ENCODE data around the gene PA2G4. TPM values are rescaled to one million over a fixed set of nuclear protein-coding genes. Genes with fewer than 3 reads are reported as not detected.

The PA2G4 gene
- total and polyA plus RNA-seq, 2 donors (not counting 1 experiment from before 2014, with no cell fraction given) = 92.2 to 202 TPM

- Histone ChIP-seq H3K27ac (ENCODE audit: insufficient read depth, low read length) (no peak overlapping the region), H3K4me1 (ENCODE audit: control insufficient read depth, extremely low read depth, insufficient read depth, low read length) (peaks cover 5% of the 10 kb centered on the region), H3K36me3 (ENCODE audit: control insufficient read depth, insufficient read depth, low read length) (no peaks in the 10 kb centered on the region), H3K27me3 (ENCODE audit: control insufficient read depth, insufficient read depth, low read length) (peaks cover 2% of the 10 kb centered on the region), H3K9ac (ENCODE audit: insufficient read depth, low read length) (no peak overlapping the region), H3K4me3 (replicated peaks in 1 of 4; ENCODE audit: control extremely low read depth in 1 of 4, insufficient read depth in 1 of 4, low read depth in 3 of 4, low read length in 4 of 4) (no peak overlapping the region), H3K9me3 (ENCODE audit: control insufficient read depth, insufficient read depth, low read depth, low read length) (no peaks in the 10 kb centered on the region), H4K20me1 (ENCODE audit: control insufficient read depth, extremely low read depth, insufficient read depth, low read length) (no peaks in the 10 kb centered on the region), H3K79me2 (ENCODE audit: control insufficient read depth, insufficient read depth, low read length) (peaks cover 31% of the 10 kb centered on the region), H3K4me2 (ENCODE audit: extremely low read depth, insufficient read depth, low read length) (no peak overlapping the region), H2AFZ (ENCODE audit: low read length) (no peak overlapping the region)
- TF ChIP-seq CTCF (conservative IDR thresholded peaks at IDR 0.05 in 1 of 2, IDR thresholded peaks at IDR 0.05 in 1 of 2; ENCODE audit: low read depth in 1 of 2, low read length in 2 of 2) = no peak
- no peak for TF ChIP-seq EZH2 (IDR thresholded peaks at IDR 0.05; ENCODE audit: low read length, missing control alignments)
- no peak for DNase-seq (ENCODE audit: low read depth in 2 of 2)
Measured at GRCh38 chr12:56102683-56103065, 1.7 kb upstream of the PA2G4 start.

GRCh38 chr12:56103066-56103711, 1.2 kb upstream of the PA2G4 start:
- DNase-seq (ENCODE audit: low read depth in 2 of 2) = no peak
- H3K9ac ChIP-seq (ENCODE audit: insufficient read depth, low read length) = no peak overlapping the region
- no peaks in the 10 kb centered on the region for H3K9me3 ChIP-seq (ENCODE audit: control insufficient read depth, insufficient read depth, low read depth, low read length)
- no peaks in the 10 kb centered on the region for H4K20me1 ChIP-seq (ENCODE audit: control insufficient read depth, extremely low read depth, insufficient read depth, low read length)
- H3K4me2 ChIP-seq (ENCODE audit: extremely low read depth, insufficient read depth, low read length) = peak overlapping the region; percentile 42
- H3K79me2 ChIP-seq (ENCODE audit: control insufficient read depth, insufficient read depth, low read length) = peaks cover 31% of the 10 kb centered on the region
- no peaks in the 10 kb centered on the region for H3K27me3 ChIP-seq (ENCODE audit: control insufficient read depth, insufficient read depth, low read length)
- TF ChIP-seq EZH2 (IDR thresholded peaks at IDR 0.05; ENCODE audit: low read length, missing control alignments) (no peak), CTCF (conservative IDR thresholded peaks at IDR 0.05 in 1 of 2, IDR thresholded peaks at IDR 0.05 in 1 of 2; ENCODE audit: low read depth in 1 of 2, low read length in 2 of 2) (no peak)
- H3K36me3 ChIP-seq (ENCODE audit: control insufficient read depth, insufficient read depth, low read length) = peaks cover 2% of the 10 kb centered on the region
- H3K4me3 ChIP-seq (replicated peaks in 1 of 4; ENCODE audit: control extremely low read depth in 1 of 4, insufficient read depth in 1 of 4, low read depth in 3 of 4, low read length in 4 of 4) = peak overlapping the region; percentile 50 to 94 (median 70)
- H3K4me1 ChIP-seq (ENCODE audit: control insufficient read depth, extremely low read depth, insufficient read depth, low read length) = peaks cover 5% of the 10 kb centered on the region
- no peak overlapping the region for H2AFZ ChIP-seq (ENCODE audit: low read length)
- H3K27ac ChIP-seq (ENCODE audit: insufficient read depth, low read length) = no peak overlapping the region

- H3K4me1 ChIP-seq (ENCODE audit: control insufficient read depth, extremely low read depth, insufficient read depth, low read length) = peaks cover 5% of the 10 kb centered on the region
Measured at GRCh38 chr12:56103823-56104108, 593 bp upstream of the PA2G4 start.

More at GRCh38 chr12:56103823-56104108, 593 bp upstream of the PA2G4 start:
- peak overlapping the region; percentile 50 to 94 (median 70) for H3K4me3 ChIP-seq (replicated peaks in 1 of 4; ENCODE audit: control extremely low read depth in 1 of 4, insufficient read depth in 1 of 4, low read depth in 3 of 4, low read length in 4 of 4)
- TF ChIP-seq CTCF (conservative IDR thresholded peaks at IDR 0.05 in 1 of 2, IDR thresholded peaks at IDR 0.05 in 1 of 2; ENCODE audit: low read depth in 1 of 2, low read length in 2 of 2) = no peak
- TF ChIP-seq EZH2 (IDR thresholded peaks at IDR 0.05; ENCODE audit: low read length, missing control alignments) = no peak
- peak overlapping the region; percentile 83 for H2AFZ ChIP-seq (ENCODE audit: low read length)
- H3K79me2 ChIP-seq (ENCODE audit: control insufficient read depth, insufficient read depth, low read length) = peaks cover 31% of the 10 kb centered on the region
- H3K36me3 ChIP-seq (ENCODE audit: control insufficient read depth, insufficient read depth, low read length) = peaks cover 7% of the 10 kb centered on the region
- H3K9me3 ChIP-seq (ENCODE audit: control insufficient read depth, insufficient read depth, low read depth, low read length) = no peaks in the 10 kb centered on the region
- no peak overlapping the region for H3K27ac ChIP-seq (ENCODE audit: insufficient read depth, low read length)
- peak overlapping the region; percentile 42 for H3K4me2 ChIP-seq (ENCODE audit: extremely low read depth, insufficient read depth, low read length)
- no peaks in the 10 kb centered on the region for H3K27me3 ChIP-seq (ENCODE audit: control insufficient read depth, insufficient read depth, low read length)
- no peaks in the 10 kb centered on the region for H4K20me1 ChIP-seq (ENCODE audit: control insufficient read depth, extremely low read depth, insufficient read depth, low read length)
- no peak for DNase-seq (ENCODE audit: low read depth in 2 of 2)
- H3K9ac ChIP-seq (ENCODE audit: insufficient read depth, low read length) = peak overlapping the region; percentile 11
